ENCODE data around the gene CNPY1. TPM values are rescaled to one million over a fixed set of nuclear protein-coding genes. Genes with fewer than 3 reads are reported as not detected.
A peak's percentile ranks its signal among the peaks of the same experiment; 100 is the strongest.

The CNPY1 gene
- total and polyA plus RNA-seq, 5 experiments from 2014 or later, result not detected

- DNase-seq (no peak), ATAC-seq (no peak)
- Mint-ChIP-seq H3K9me3 (no peaks in the 10 kb centered on the region), H3K4me3 (no peak overlapping the region), H3K36me3 (no peaks in the 10 kb centered on the region), H3K27me3 (peaks cover 13 to 45% (median 33%) of the 10 kb centered on the region in 5 donors), H3K27ac (peak overlapping the region in 1 of 10 donors; percentile 71), H3K4me1 (no peaks in the 10 kb centered on the region)
- POLR2A ChIA-PET, result no interaction called here
Measured at GRCh38 chr7:155585532-155585895, 39.2 kb upstream of the CNPY1 start.

- Mint-ChIP-seq H3K4me1 (no peaks in the 10 kb centered on the region), H3K36me3 (no peaks in the 10 kb centered on the region), H3K27ac (no peak overlapping the region), H3K9me3 (no peaks in the 10 kb centered on the region), H3K4me3 (no peak overlapping the region), H3K27me3 (peaks cover 13 to 45% (median 33%) of the 10 kb centered on the region in 5 donors)
- POLR2A ChIA-PET, result no interaction called here
- no peak for DNase-seq
- ATAC-seq, result no peak
Measured at GRCh38 chr7:155584763-155585531, 38.6 kb upstream of the CNPY1 start.

- Mint-ChIP-seq H3K27ac (no peak overlapping the region), H3K27me3 (peaks cover 13 to 44% (median 33%) of the 10 kb centered on the region in 5 donors), H3K9me3 (no peaks in the 10 kb centered on the region), H3K4me3 (no peak overlapping the region), H3K36me3 (no peaks in the 10 kb centered on the region), H3K4me1 (no peaks in the 10 kb centered on the region)
- ATAC-seq (no peak), DNase-seq (no peak)
- POLR2A ChIA-PET, result no interaction called here
Measured at GRCh38 chr7:155584261-155584660, 37.9 kb upstream of the CNPY1 start.

GRCh38 chr7:155583636-155584035, 37.3 kb upstream of the CNPY1 start:
- DNase-seq (no peak), ATAC-seq (no peak)
- no peaks in the 10 kb centered on the region for H3K4me1 Mint-ChIP-seq
- H3K36me3 Mint-ChIP-seq, result no peaks in the 10 kb centered on the region
- no peak overlapping the region for H3K27ac Mint-ChIP-seq
- POLR2A ChIA-PET, result no interaction called here
- no peak overlapping the region for H3K4me3 Mint-ChIP-seq
- peaks cover 13 to 37% (median 29%) of the 10 kb centered on the region in 5 donors for H3K27me3 Mint-ChIP-seq
- H3K9me3 Mint-ChIP-seq, result no peaks in the 10 kb centered on the region

- no peak for DNase-seq
- no peaks in the 10 kb centered on the region for H3K9me3 Mint-ChIP-seq
- no peak overlapping the region for H3K4me3 Mint-ChIP-seq
- no peaks in the 10 kb centered on the region for H3K36me3 Mint-ChIP-seq
- peaks cover 8 to 27% (median 16%) of the 10 kb centered on the region in 5 donors for H3K27me3 Mint-ChIP-seq
- ATAC-seq, result no peak
- POLR2A ChIA-PET, result no interaction called here
- no peaks in the 10 kb centered on the region for H3K4me1 Mint-ChIP-seq
- H3K27ac Mint-ChIP-seq, result no peak overlapping the region
Measured at GRCh38 chr7:155581954-155582353, 35.6 kb upstream of the CNPY1 start.

DNA sequence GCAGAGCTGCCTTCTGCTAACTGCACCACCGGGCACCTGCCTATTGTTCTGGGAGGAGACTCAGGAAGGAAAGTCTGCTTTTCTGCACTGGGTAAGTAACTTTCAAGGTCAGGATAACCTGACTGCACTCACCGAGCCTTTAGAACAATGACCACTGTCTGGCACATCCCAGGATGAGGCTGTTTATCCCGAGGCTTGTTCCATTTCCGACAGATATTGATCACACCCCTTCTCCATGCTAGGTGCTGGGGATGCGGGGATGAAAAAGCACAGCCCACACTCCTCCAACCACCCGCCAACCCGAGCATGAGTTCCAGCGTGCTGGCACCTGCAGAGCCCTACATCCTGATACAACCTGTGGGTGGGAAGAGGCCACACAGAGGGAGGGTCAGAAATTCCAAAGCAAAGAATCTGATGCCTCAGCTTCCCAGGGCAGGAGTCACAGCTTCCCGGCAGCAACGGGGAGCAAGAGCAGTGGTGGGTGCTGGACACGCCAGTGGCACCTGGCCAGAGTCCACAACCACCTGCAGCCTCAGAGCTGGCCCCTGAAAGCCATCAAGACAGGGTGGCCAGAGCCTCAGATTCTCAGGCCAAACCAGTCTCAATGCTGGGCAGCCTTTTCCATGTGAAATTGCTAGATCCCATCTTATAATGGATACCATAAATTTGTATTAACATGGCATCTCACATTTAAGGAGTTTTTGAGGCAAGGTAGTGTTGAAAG, 34.9 kb upstream of the CNPY1 start:
- no peaks in the 10 kb centered on the region for H3K9me3 Mint-ChIP-seq
- no peaks in the 10 kb centered on the region for H3K4me1 Mint-ChIP-seq

DNA sequence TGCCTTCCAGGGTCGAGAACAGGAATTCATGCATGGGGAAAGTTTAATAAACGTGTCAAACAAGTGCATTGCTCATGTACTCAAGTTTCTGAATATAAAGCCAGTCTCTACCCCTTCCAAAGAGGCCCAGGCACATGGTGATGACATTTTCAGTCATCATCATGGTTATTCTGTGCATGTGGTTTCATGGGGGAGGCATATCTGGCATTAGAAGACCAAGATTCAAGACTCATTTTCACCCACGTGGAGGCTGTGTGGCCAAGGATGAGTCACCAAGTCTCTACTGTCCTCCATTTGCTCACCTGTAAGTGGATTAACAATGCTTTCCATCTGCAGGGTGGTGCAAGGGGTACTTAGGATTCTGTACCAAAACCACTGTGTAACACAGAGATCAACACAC, 34.0 kb upstream of the CNPY1 start:
- peaks cover 2 to 15% (median 8%) of the 10 kb centered on the region in 5 donors for H3K27me3 Mint-ChIP-seq
- H3K4me3 Mint-ChIP-seq, result no peak overlapping the region
- H3K4me1 Mint-ChIP-seq, result no peaks in the 10 kb centered on the region
- DNase-seq, result no peak
- no peak for ATAC-seq
- no peaks in the 10 kb centered on the region for H3K36me3 Mint-ChIP-seq
- no peaks in the 10 kb centered on the region for H3K9me3 Mint-ChIP-seq
- H3K27ac Mint-ChIP-seq, result no peak overlapping the region
- POLR2A ChIA-PET, result no interaction called here

More for the DNA sequence above, 34.9 kb upstream of the CNPY1 start:
- H3K4me3 Mint-ChIP-seq, result no peak overlapping the region
- DNase-seq (no peak), ATAC-seq (no peak)
- H3K36me3 Mint-ChIP-seq, result no peaks in the 10 kb centered on the region
- no peak overlapping the region for H3K27ac Mint-ChIP-seq
- H3K27me3 Mint-ChIP-seq, result peaks cover 7 to 23% (median 13%) of the 10 kb centered on the region in 5 donors
- POLR2A ChIA-PET, result no interaction called here

DNA sequence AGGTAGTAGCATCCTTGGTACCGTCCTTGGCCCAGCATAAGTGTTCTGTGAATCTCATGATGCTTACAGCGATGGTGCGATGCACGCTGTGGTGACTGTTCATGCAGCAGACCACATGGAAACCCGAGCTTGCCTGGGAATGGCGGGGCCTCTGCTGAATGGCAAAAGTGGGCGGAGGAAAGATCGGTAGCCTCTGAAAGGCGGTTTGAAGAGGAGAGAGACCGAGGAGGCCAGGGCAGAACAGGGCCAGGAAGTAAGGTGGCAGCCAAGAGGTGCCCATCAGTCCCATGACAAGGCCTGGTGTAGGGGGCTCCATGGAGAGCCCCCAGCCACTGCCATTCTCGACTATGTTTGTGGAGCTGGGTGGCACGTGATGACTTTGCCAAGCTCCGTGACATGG, 33.2 kb upstream of the CNPY1 start:
- Mint-ChIP-seq H3K36me3 (no peaks in the 10 kb centered on the region), H3K27me3 (peaks cover 0 to 8% (median 7%) of the 10 kb centered on the region in 5 donors), H3K9me3 (no peaks in the 10 kb centered on the region), H3K4me3 (no peak overlapping the region), H3K4me1 (no peaks in the 10 kb centered on the region), H3K27ac (no peak overlapping the region)
- ATAC-seq, result no peak
- DNase-seq, result no peak
- POLR2A ChIA-PET, result no interaction called here

- no peak for ATAC-seq
- no peaks in the 10 kb centered on the region for H3K4me1 Mint-ChIP-seq
Measured at GRCh38 chr7:155578016-155578415, 31.7 kb upstream of the CNPY1 start.

GRCh38 chr7:155577509-155577905, 31.1 kb upstream of the CNPY1 start:
- POLR2A ChIA-PET, result no interaction called here
- H3K27me3 Mint-ChIP-seq, result peaks cover 2 to 13% (median 4%) of the 10 kb centered on the region in 5 donors
- H3K4me3 Mint-ChIP-seq, result no peak overlapping the region
- ATAC-seq (no peak), DNase-seq (no peak)
- no peaks in the 10 kb centered on the region for H3K9me3 Mint-ChIP-seq
- H3K36me3 Mint-ChIP-seq, result no peaks in the 10 kb centered on the region
- H3K4me1 Mint-ChIP-seq, result no peaks in the 10 kb centered on the region
- H3K27ac Mint-ChIP-seq, result no peak overlapping the region

More at GRCh38 chr7:155578016-155578415, 31.7 kb upstream of the CNPY1 start:
- POLR2A ChIA-PET, result no interaction called here
- H3K4me3 Mint-ChIP-seq, result no peak overlapping the region
- H3K36me3 Mint-ChIP-seq, result no peaks in the 10 kb centered on the region
- no peak overlapping the region for H3K27ac Mint-ChIP-seq
- DNase-seq, result no peak
- no peaks in the 10 kb centered on the region for H3K9me3 Mint-ChIP-seq
- H3K27me3 Mint-ChIP-seq, result peaks cover 0 to 8% (median 2%) of the 10 kb centered on the region in 5 donors

GRCh38 chr7:155576900-155577508, 30.6 kb upstream of the CNPY1 start:
- H3K9me3 Mint-ChIP-seq, result no peaks in the 10 kb centered on the region
- no peaks in the 10 kb centered on the region for H3K4me1 Mint-ChIP-seq
- peaks cover 2 to 18% (median 5%) of the 10 kb centered on the region in 5 donors for H3K27me3 Mint-ChIP-seq
- H3K4me3 Mint-ChIP-seq, result no peak overlapping the region
- H3K36me3 Mint-ChIP-seq, result no peaks in the 10 kb centered on the region
- DNase-seq (no peak), ATAC-seq (no peak)
- POLR2A ChIA-PET, result no interaction called here
- no peak overlapping the region for H3K27ac Mint-ChIP-seq

DNA sequence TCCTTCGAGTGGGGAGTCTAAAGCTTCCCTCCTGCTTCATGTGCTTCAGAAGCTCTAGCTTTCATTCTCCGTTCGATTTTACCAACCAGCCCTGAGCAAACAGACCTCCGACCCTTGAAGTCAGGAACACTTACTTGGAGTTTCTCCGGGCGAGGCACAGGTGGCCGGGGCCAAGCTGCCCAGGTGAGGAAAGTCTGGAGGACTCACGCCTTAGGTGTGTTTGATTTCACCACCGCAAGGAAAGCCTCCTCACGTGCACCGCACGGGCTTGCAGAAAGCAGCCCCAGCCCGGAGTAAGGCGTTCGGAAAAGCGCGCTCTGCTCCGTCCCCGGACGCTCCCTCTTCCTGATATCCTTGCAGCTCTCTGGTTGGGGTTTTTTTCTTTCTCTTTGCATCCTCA, 30.1 kb upstream of the CNPY1 start:
- H3K9me3 Mint-ChIP-seq, result no peaks in the 10 kb centered on the region
- no peak overlapping the region for H3K4me3 Mint-ChIP-seq
- H3K27me3 Mint-ChIP-seq, result peaks cover 2 to 24% (median 7%) of the 10 kb centered on the region in 5 donors
- H3K27ac Mint-ChIP-seq, result no peak overlapping the region
- DNase-seq (no peak), ATAC-seq (no peak)
- H3K4me1 Mint-ChIP-seq, result no peaks in the 10 kb centered on the region
- no peaks in the 10 kb centered on the region for H3K36me3 Mint-ChIP-seq
- POLR2A ChIA-PET, result no interaction called here

GRCh38 chr7:155574556-155575290, 28.4 kb upstream of the CNPY1 start:
- peak overlapping the region in 1 of 10 donors; percentile 65 for H3K27ac Mint-ChIP-seq
- no peak overlapping the region for H3K4me3 Mint-ChIP-seq
- H3K4me1 Mint-ChIP-seq, result no peaks in the 10 kb centered on the region
- POLR2A ChIA-PET, result no interaction called here
- H3K27me3 Mint-ChIP-seq, result peaks cover 2 to 25% (median 7%) of the 10 kb centered on the region in 5 donors
- no peaks in the 10 kb centered on the region for H3K9me3 Mint-ChIP-seq
- no peak for DNase-seq
- no peak for ATAC-seq
- no peaks in the 10 kb centered on the region for H3K36me3 Mint-ChIP-seq

Measured in naive thymus-derived CD8-positive, alpha-beta T cell (primary cell).